Upper lobe of right lung (tissue), 1 donor: Measurements from ENCODE around the gene SH3BGRL2. TPM values are rescaled to one million over a fixed set of nuclear protein-coding genes. Genes with fewer than 3 reads are reported as not detected.

ENCODE experiments used
- ATAC-seq: fragments of 200-7000 bp; cut with Tn5 transposase; one replicate; pipeline ENCODE4 v1.9.1; 2020; ENCODE audit warnings: mild to moderate bottlenecking, moderate library complexity
- DNase-seq: peaks from one replicate; pipeline ENCODE4 v3.0.0-alpha.2; 2020
- H3K27ac ChIP-seq: fragments of 200-600 bp; one replicate; pipeline ENCODE4 v1.8.0; 2022
- H3K27me3 ChIP-seq: fragments of 200-600 bp; one replicate; pipeline ENCODE4 v1.8.0; 2022; ENCODE audit warnings: mild to moderate bottlenecking
- H3K36me3 ChIP-seq: fragments of 200-600 bp; one replicate; pipeline ENCODE4 v1.8.0; 2022
- H3K4me1 ChIP-seq: fragments of 200-600 bp; one replicate; pipeline ENCODE4 v1.8.0; 2022
- H3K4me3 ChIP-seq: fragments of 200-600 bp; one replicate; pipeline ENCODE4 v1.8.0; 2022; ENCODE audit warnings: mild to moderate bottlenecking
- H3K9me3 ChIP-seq: fragments of 200-600 bp; one replicate; pipeline ENCODE4 v1.8.0; 2022
- intact Hi-C: fragments of 100-400 bp; cut with DNase I; formaldehyde crosslinking; loops from one replicate; pipeline ENCODE4 v1.11.0; 2022
- total RNA-seq: library from RNA; stranded (reverse); fragmentation: NEBNext Ultra II Directional; extraction: Animal tissue kit (Norgen Biotek cat#: 25700); gene quantifications from one replicate; pipeline ENCODE4 v1.2.1, GENCODE V29; 2021
- TF ChIP-seq, protein P1 (sequence below): fragments of 200-600 bp; IDR thresholded peaks from one replicate; pipeline ENCODE4 v1.8.0; 2022; ENCODE audit warnings: antibody characterized with exemption
- donor health status: DM: no; HTN: yes; CAD: no; lungs with severe emphysema.

The SH3BGRL2 gene
- total RNA-seq, 1 donor from 2014 or later = 33.9 TPM

DNA sequence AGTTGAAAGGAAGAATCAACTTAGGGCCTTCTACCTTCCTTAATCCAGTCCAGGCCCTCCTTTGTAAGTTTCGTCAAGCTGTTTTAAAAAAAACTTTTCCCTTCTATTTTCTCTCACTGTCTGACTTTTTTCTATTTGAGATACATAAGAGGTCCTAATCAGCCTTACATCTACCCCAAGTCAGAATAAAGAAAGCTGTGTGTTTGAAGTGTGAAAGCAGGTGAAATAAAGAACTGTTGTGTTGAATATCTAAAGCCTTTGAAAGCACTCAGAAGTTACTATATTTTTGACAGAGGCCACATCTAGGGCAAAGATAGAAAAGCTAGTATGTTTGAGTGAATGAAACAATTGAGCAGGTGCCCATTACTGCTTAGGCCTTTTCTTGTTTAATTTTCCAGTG, 35.5 kb downstream of the SH3BGRL2 start:
- Histone ChIP-seq H3K27me3 (no peaks in the 10 kb centered on the region), H3K4me1 (peaks cover 12% of the 10 kb centered on the region), H3K27ac (no peak overlapping the region), H3K4me3 (no peak overlapping the region), H3K36me3 (no peaks in the 10 kb centered on the region), H3K9me3 (no peaks in the 10 kb centered on the region)
- intact Hi-C loops = no loop called here
- ATAC-seq = no peak
- no peak for DNase-seq
- TF ChIP-seq, protein P1, sequence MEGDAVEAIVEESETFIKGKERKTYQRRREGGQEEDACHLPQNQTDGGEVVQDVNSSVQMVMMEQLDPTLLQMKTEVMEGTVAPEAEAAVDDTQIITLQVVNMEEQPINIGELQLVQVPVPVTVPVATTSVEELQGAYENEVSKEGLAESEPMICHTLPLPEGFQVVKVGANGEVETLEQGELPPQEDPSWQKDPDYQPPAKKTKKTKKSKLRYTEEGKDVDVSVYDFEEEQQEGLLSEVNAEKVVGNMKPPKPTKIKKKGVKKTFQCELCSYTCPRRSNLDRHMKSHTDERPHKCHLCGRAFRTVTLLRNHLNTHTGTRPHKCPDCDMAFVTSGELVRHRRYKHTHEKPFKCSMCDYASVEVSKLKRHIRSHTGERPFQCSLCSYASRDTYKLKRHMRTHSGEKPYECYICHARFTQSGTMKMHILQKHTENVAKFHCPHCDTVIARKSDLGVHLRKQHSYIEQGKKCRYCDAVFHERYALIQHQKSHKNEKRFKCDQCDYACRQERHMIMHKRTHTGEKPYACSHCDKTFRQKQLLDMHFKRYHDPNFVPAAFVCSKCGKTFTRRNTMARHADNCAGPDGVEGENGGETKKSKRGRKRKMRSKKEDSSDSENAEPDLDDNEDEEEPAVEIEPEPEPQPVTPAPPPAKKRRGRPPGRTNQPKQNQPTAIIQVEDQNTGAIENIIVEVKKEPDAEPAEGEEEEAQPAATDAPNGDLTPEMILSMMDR = no peak

DNA sequence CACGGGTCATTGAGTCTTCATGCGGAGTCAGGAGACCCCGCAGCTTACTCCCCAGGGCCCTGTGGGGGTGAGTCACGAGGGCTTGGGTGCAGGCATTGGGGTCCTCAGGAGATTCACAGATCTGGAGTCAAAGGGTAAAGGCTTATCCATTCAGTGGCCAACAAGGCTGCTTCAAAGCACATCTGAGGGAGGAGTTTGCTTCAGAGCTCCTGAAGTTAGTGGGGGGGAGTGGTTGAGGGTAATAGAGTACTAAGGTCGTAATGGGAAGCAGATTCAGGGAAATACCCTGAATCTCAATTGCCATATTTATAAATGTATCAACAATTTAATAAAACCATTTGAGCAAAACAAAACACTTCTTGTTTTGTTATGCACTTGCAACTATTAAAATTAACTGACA, 37.3 kb downstream of the SH3BGRL2 start:
- Histone ChIP-seq H3K4me3 (no peak overlapping the region), H3K4me1 (peaks cover 19% of the 10 kb centered on the region), H3K9me3 (no peaks in the 10 kb centered on the region), H3K27ac (no peak overlapping the region), H3K27me3 (no peaks in the 10 kb centered on the region), H3K36me3 (no peaks in the 10 kb centered on the region)
- ATAC-seq (no peak), DNase-seq (no peak)
- intact Hi-C loops = no loop called here
- TF ChIP-seq, protein P1 = no peak

DNA sequence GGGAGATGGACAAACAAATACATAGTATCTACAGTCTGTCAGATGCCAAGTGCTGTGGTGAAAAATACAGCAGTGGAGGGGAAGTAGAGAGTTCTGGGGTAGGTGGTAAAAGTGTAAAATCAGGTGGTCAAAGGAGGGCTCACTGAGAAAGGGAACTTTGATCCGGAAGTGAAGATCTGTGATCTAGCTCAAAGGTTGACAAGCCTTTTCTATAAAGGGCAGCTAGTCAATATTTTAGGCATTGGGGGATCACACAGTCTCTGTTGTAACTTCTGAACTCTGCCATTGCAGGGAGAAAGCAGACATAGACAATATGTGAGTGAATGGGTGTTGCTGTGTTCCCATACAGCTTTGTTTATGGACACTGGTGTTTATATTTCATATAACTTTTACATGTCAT, 38.6 kb downstream of the SH3BGRL2 start:
- no peaks in the 10 kb centered on the region for H3K36me3 ChIP-seq
- intact Hi-C loops = no loop called here
- H3K27ac ChIP-seq = no peak overlapping the region
- no peak for DNase-seq
- peaks cover 18% of the 10 kb centered on the region for H3K4me1 ChIP-seq
- TF ChIP-seq, protein P1 = no peak
- no peaks in the 10 kb centered on the region for H3K9me3 ChIP-seq
- ATAC-seq = no peak
- H3K4me3 ChIP-seq = no peak overlapping the region
- no peaks in the 10 kb centered on the region for H3K27me3 ChIP-seq

DNA sequence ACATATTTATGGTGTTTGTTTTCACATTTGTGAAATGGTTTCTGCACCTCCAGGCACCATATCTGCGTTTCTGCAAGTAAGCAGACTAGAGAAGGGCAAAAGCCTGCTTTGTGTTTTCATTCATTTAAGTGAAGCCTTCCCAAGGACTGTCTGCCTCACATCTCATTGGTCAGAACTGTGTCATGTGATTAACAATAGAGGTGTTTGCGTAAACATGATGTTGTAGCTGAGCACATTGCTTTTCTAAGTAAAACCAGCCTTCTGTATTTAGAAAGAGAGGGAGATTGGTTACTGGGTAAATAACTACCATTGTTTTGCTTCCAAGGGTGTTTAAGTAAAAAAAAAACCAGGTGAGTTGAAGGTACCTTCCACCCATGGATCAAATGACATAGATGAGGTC, 39.7 kb downstream of the SH3BGRL2 start:
- no peaks in the 10 kb centered on the region for H3K36me3 ChIP-seq
- no peaks in the 10 kb centered on the region for H3K9me3 ChIP-seq
- TF ChIP-seq, protein P1 = no peak
- peaks cover 18% of the 10 kb centered on the region for H3K4me1 ChIP-seq
- DNase-seq (no peak), ATAC-seq (no peak)
- intact Hi-C loops = no loop called here
- H3K4me3 ChIP-seq = no peak overlapping the region
- H3K27me3 ChIP-seq = no peaks in the 10 kb centered on the region
- H3K27ac ChIP-seq = peak overlapping the region; percentile 65

DNA sequence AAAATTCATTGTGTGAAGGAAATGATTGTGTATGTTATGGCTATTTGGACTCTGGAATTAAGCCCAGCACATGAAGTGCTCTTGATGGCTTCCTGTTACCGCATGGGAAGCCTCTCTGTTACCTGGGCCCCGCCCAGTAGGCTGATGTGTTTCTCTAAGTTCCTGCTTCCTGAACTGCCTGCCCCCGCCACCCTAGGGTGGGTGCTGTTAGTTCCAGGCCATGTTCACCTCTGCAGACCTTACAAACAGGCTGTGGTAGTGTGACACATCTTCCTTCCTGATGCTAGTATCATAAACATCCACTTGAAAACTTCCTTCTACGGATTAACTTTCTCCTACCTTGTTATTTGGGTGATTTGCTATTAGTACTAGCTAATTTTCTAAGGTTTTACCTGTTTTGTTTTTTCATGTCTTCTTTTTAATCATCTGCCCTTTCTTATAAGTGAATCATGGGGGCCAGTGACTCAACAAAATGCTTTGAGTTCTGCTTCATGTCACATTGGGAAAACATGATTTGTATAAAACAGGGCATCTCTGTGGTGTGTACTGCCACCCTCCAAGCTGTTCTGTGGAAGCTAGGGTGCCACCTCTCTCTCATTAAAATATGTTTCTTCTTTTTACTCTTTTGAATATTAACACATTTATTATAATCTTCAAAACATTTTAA, 40.6 kb downstream of the SH3BGRL2 start:
- DNase-seq (peak; percentile 86), ATAC-seq (peak; percentile 96)
- Histone ChIP-seq H3K36me3 (no peaks in the 10 kb centered on the region), H3K9me3 (no peaks in the 10 kb centered on the region), H3K27me3 (no peaks in the 10 kb centered on the region), H3K4me1 (peaks cover 18% of the 10 kb centered on the region), H3K4me3 (no peak overlapping the region), H3K27ac (peak overlapping the region; percentile 65)
- intact Hi-C loops = no loop called here
- TF ChIP-seq, protein P1 = no peak
